Measurements from ENCODE around the gene OLR1.
A peak's percentile ranks its signal among the peaks of the same experiment; 100 is the strongest.

Gene OLR1

DNA sequence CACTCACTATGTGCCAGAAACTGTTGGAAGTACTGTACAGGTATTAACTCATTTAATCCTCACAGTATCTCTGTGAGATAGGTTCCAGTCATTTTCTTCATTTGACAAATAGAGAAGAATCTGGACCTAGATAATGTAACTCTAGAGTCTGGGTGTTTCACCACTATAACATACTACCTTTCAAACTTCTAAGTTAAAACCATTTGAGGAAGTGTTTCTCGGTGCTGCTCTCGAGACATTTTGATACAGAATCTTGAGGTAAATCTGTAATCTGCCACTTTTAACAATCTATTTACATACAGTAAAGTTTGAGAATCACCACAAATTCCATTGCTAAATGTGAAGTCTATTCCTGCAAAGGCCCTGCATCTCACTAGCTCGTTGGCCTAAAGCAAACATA lies 8.8 kb downstream of the OLR1 start:
- TF ChIP-seq, protein P1, sequence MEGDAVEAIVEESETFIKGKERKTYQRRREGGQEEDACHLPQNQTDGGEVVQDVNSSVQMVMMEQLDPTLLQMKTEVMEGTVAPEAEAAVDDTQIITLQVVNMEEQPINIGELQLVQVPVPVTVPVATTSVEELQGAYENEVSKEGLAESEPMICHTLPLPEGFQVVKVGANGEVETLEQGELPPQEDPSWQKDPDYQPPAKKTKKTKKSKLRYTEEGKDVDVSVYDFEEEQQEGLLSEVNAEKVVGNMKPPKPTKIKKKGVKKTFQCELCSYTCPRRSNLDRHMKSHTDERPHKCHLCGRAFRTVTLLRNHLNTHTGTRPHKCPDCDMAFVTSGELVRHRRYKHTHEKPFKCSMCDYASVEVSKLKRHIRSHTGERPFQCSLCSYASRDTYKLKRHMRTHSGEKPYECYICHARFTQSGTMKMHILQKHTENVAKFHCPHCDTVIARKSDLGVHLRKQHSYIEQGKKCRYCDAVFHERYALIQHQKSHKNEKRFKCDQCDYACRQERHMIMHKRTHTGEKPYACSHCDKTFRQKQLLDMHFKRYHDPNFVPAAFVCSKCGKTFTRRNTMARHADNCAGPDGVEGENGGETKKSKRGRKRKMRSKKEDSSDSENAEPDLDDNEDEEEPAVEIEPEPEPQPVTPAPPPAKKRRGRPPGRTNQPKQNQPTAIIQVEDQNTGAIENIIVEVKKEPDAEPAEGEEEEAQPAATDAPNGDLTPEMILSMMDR (IDR thresholded peaks at IDR 0.05; ENCODE audit: low read depth, low read length), result no peak

GRCh38 chr12:10160617-10161385 lies 11.1 kb downstream of the OLR1 start:
- TF ChIP-seq, protein P1 (IDR thresholded peaks at IDR 0.05; ENCODE audit: low read depth, low read length), result no peak

More for the DNA sequence above, 8.8 kb downstream of the OLR1 start:
- no peak overlapping the region for H3K4me3 ChIP-seq (ENCODE audit: low read depth, low read length)

GRCh38 chr12:10159280-10159679 lies 12.7 kb downstream of the OLR1 start:
- H3K4me3 ChIP-seq (ENCODE audit: low read depth, low read length), result no peak overlapping the region
- TF ChIP-seq, protein P1 (IDR thresholded peaks at IDR 0.05; ENCODE audit: low read depth, low read length), result no peak

More at GRCh38 chr12:10160617-10161385, 11.1 kb downstream of the OLR1 start:
- no peak overlapping the region for H3K4me3 ChIP-seq (ENCODE audit: low read depth, low read length)

GRCh38 chr12:10158406-10158805 lies 13.5 kb downstream of the OLR1 start:
- TF ChIP-seq, protein P1 (IDR thresholded peaks at IDR 0.05; ENCODE audit: low read depth, low read length), result no peak
- no peak overlapping the region for H3K4me3 ChIP-seq (ENCODE audit: low read depth, low read length)

DNA sequence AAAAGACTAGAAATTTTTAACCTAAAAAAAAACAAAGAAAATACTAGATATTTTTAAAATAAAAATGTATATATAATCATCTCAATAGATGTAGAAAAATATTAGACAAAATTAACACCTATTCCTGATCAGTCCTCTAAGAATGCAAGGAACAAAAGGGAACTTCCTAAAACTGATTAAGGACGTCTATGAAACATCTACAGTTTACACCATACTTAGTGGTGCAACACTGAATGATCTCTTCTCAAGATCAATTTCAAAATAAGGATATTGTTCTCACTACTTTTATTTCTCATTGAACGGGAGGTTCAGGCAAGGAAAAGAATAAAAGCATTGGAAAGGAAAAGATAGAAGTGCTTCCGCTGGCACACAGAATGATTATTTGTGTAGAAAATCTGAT lies 16.0 kb downstream of the OLR1 start:
- H3K4me3 ChIP-seq (ENCODE audit: low read depth, low read length), result no peak overlapping the region
- TF ChIP-seq, protein P1 (IDR thresholded peaks at IDR 0.05; ENCODE audit: low read depth, low read length), result no peak

GRCh38 chr12:10154145-10154496 lies 17.8 kb downstream of the OLR1 start:
- H3K4me3 ChIP-seq (ENCODE audit: low read depth, low read length), result no peak overlapping the region
- TF ChIP-seq, protein P1 (IDR thresholded peaks at IDR 0.05; ENCODE audit: low read depth, low read length), result no peak

DNA sequence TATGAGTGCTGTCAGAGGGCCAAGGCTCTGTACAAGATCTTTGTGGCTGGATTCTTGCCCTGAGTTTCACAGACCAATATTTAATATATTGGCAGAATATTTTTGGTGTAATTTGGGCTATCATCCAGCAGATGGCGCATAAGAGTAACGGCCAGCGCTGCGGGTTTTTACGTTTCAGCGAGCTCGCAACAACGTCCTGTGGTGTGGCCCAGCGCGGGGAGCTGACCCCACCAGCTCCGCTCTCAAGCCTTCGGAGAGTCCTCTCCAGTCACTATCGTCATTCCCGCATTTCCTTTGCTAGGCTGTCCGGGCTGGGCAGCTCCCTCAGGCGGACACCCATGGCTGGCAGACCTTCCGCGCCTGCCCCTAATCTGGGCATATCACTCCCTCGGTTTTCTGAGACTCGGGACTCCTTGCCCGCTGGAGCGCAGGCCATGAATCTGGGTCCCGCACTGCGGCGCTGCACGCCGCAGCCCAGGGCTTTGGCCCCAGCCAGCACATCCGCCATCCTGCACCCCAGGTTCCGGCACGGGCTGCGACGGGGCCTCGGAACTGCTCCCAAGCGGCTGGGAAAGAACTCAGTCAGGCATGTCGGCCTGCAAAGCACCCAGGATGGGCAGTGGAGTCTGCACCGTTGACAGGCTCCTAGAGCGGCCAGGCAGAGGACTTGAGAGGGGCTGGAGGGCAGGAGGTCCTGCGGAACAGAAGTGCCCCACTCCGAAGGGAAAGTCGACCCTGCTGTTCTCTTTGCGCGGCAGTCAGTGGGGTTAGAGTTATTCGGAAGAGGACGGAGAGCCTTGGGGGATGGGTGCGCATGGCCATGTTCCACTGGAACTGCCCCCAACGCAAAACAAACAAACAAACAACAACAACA lies 18.4 kb downstream of the OLR1 start:
- TF ChIP-seq, protein P1 (IDR thresholded peaks at IDR 0.05; ENCODE audit: low read depth, low read length), result peak; percentile 72
- no peak overlapping the region for H3K4me3 ChIP-seq (ENCODE audit: low read depth, low read length)

All from WI38 (cell line).